Peyer's patch (tissue), 4 donors: Measurements from ENCODE around the gene PLPP7. TPM values are rescaled to one million over a fixed set of nuclear protein-coding genes. Genes with fewer than 3 reads are reported as not detected.
A peak's percentile ranks its signal among the peaks of the same experiment; 100 is the strongest.

Source experiments
- DNase-seq, 3 donors: peaks; one replicate each; pipeline ENCODE4 v3.0.0-alpha.2; 2017 to 2019
- H3K27ac ChIP-seq, 4 donors: fragments of 200-600 bp; sonication (generic); one replicate each; pipeline ENCODE4 v1.5.1; 2016 to 2019
- H3K27me3 ChIP-seq, 2 donors: fragments of 200-600 bp; sonication (generic); one replicate each; pipeline ENCODE4 v1.5.1; 2019
- H3K36me3 ChIP-seq, 3 donors: fragments of 200-600 bp; sonication (generic); one replicate each; pipeline ENCODE4 v1.5.1; 2016 to 2019
- H3K4me1 ChIP-seq, 4 donors: fragments of 200-600 bp; sonication (generic); one replicate each; pipeline ENCODE4 v1.5.1; 2016 to 2019
- H3K4me3 ChIP-seq, 4 donors: fragments of 200-600 bp; sonication (generic); 1 replicate in 3 of 4; 2 replicates in 1 of 4; pipeline ENCODE4 v1.5.1; 2016 to 2019; ENCODE audit warnings: mild to moderate bottlenecking in 1 of 4
- H3K9me3 ChIP-seq, 4 donors: fragments of 200-600 bp; sonication (generic); one replicate each; pipeline ENCODE4 v1.5.1; 2016 to 2019; ENCODE audit warnings: mild to moderate bottlenecking in 1 of 4
- POLR2A ChIP-seq, 2 donors: fragments of 450-650 bp; IDR thresholded peaks; one replicate each; pipeline ENCODE4 v1.5.1; 2017; ENCODE audit warnings: antibody characterized with exemption in 2 of 2, mild to moderate bottlenecking in 2 of 2, moderate library complexity in 2 of 2
- total RNA-seq, 4 donors: library from RNA; depleted of rRNA; stranded (reverse); fragments of >200 nt; gene quantifications; one replicate each; pipeline ENCODE4 v1.1.0, GENCODE V29; 2016
- TF ChIP-seq, protein P1 (sequence below), 6 experiments: fragments of 450-650 bp in 4 of 6; fragments of 200-600 bp in 2 of 6; sonication (generic) in 1 of 6; IDR thresholded peaks; one replicate each; pipeline ENCODE4 v1.5.1; 2017 to 2019; ENCODE audit warnings: antibody characterized with exemption in 6 of 6, mild to moderate bottlenecking in 3 of 6, moderate library complexity in 1 of 6

PLPP7 gene
- total RNA-seq, 4 donors from 2014 or later, result 1.3 to 3.3 (median 2.4) TPM

DNA sequence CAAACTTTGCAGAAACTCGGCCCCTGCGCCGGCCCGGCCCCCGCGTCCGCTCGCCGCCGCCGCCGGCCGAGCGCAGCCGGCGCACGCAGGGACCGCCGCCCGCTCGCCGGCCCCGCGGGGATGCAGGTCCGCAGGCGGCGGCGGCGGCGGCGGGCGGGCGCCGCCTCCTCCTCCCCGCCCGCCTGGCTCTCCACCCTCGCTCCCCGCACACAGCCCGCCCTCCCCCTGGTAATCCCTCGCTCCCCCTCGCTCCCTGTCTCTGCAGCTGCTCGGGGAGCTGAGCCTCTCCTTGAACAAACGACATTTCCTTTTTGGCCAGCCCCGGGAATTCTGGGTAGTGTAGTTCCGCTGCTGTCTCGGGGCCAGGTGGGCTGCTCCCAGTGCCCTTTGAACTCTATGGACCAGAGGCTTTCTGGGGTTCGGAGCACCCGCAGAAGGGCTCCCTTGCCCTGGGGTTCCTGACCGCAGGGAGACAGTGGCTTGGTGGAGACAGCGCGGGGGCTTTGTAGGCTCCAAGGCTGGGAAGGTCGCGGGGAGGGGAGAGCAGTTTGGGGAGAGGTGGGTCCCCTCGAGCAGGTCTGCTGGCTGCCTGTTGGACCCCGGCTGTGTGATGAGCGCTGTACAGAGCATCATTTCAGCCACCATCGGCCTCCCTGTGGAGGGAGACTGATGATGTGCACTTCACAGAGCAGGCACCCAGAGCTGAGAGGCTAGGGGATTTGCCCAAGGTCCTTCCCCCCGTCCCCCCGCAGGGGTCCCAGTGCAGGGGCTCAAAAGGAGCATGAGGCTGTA is 11.4 kb upstream of the PLPP7 start:
- no peaks in the 10 kb centered on the region for H3K9me3 ChIP-seq
- H3K27ac ChIP-seq, result peak overlapping the region; percentile 69 to 92 (median 82)
- peak overlapping the region; percentile 74 to 87 (median 80) for H3K4me3 ChIP-seq
- DNase-seq, result peak; percentile 68 to 90 (median 85)
- peaks cover 0 to 24% (median 2%) of the 10 kb centered on the region in 4 donors for H3K4me1 ChIP-seq
- TF ChIP-seq, protein P1, sequence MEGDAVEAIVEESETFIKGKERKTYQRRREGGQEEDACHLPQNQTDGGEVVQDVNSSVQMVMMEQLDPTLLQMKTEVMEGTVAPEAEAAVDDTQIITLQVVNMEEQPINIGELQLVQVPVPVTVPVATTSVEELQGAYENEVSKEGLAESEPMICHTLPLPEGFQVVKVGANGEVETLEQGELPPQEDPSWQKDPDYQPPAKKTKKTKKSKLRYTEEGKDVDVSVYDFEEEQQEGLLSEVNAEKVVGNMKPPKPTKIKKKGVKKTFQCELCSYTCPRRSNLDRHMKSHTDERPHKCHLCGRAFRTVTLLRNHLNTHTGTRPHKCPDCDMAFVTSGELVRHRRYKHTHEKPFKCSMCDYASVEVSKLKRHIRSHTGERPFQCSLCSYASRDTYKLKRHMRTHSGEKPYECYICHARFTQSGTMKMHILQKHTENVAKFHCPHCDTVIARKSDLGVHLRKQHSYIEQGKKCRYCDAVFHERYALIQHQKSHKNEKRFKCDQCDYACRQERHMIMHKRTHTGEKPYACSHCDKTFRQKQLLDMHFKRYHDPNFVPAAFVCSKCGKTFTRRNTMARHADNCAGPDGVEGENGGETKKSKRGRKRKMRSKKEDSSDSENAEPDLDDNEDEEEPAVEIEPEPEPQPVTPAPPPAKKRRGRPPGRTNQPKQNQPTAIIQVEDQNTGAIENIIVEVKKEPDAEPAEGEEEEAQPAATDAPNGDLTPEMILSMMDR (IDR thresholded peaks at IDR 0.05), result no peak
- TF ChIP-seq POLR2A (IDR thresholded peaks at IDR 0.05), result no peak
- peaks cover 0 to 3% of the 10 kb centered on the region in 2 donors for H3K27me3 ChIP-seq
- no peaks in the 10 kb centered on the region for H3K36me3 ChIP-seq

DNA sequence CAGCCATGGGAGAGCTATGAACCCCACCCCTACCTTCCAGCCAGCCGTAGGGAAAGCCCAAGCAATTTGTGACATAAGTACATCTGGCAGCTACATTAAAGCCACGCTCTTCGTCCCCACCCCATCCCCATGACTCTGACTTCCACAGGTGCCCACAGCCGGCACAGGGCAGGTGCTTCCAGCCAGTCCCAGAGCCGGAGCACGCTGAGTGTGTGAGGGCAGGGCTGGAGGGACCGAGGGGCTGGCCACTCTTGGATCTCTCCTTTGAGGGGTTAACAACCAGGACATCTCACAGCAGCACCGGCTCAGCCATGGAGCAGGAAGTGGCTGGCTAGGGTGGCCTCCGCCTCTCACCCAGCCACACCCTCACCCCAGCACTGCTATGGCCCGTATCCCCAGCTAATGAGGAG is 10.8 kb upstream of the PLPP7 start:
- Histone ChIP-seq H3K4me3 (no peak overlapping the region), H3K4me1 (peaks cover 0 to 25% (median 2%) of the 10 kb centered on the region in 4 donors), H3K27ac (peak overlapping the region in 2 of 4 donors; percentile 69 to 92), H3K9me3 (no peaks in the 10 kb centered on the region), H3K27me3 (peaks cover 0 to 3% of the 10 kb centered on the region in 2 donors), H3K36me3 (no peaks in the 10 kb centered on the region)
- TF ChIP-seq, protein P1 (IDR thresholded peaks at IDR 0.05), result no peak
- TF ChIP-seq POLR2A (IDR thresholded peaks at IDR 0.05), result no peak
- peak in 1 of 3 donors; percentile 35 for DNase-seq

DNA sequence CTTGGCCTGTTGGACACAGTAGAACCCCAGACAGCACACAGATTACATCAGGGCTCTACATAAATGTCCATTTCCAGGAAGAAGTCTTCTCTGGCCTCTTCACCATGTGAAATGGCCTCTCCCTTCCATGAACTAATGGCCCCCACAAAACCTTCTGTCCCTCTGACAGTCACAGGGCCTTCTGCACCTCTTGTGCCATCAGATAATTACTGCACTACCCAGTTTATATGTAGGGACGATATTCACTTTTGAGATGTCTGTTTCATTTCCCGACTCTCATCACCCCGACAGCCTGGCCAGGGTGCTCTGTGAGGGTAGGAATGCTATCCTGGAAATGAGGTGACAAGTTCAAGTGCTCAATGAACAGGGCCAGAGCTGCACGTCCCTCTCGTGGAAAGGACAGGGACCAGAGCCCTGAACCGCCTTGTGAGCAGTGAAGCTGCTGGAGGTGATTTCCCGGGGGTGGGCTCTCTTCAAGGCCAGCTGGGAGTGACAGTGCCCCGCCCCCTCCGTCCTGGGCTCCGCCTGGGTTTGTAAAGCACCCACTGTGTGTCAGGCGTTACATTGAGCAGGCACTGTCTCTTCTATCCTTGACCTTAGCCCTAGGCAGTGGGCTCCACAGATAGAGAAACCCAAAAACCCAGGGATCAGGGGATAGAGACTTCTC is 10.2 kb upstream of the PLPP7 start:
- no peak for TF ChIP-seq POLR2A (IDR thresholded peaks at IDR 0.05)
- TF ChIP-seq, protein P1 (IDR thresholded peaks at IDR 0.05), result no peak
- no peaks in the 10 kb centered on the region for H3K9me3 ChIP-seq
- H3K27ac ChIP-seq, result peak overlapping the region in 1 of 4 donors; percentile 92
- H3K27me3 ChIP-seq, result peaks cover 0 to 3% of the 10 kb centered on the region in 2 donors
- H3K4me3 ChIP-seq, result no peak overlapping the region
- DNase-seq, result peak in 1 of 3 donors; percentile 40
- no peaks in the 10 kb centered on the region for H3K36me3 ChIP-seq
- H3K4me1 ChIP-seq, result peaks cover 0 to 25% (median 2%) of the 10 kb centered on the region in 4 donors

DNA sequence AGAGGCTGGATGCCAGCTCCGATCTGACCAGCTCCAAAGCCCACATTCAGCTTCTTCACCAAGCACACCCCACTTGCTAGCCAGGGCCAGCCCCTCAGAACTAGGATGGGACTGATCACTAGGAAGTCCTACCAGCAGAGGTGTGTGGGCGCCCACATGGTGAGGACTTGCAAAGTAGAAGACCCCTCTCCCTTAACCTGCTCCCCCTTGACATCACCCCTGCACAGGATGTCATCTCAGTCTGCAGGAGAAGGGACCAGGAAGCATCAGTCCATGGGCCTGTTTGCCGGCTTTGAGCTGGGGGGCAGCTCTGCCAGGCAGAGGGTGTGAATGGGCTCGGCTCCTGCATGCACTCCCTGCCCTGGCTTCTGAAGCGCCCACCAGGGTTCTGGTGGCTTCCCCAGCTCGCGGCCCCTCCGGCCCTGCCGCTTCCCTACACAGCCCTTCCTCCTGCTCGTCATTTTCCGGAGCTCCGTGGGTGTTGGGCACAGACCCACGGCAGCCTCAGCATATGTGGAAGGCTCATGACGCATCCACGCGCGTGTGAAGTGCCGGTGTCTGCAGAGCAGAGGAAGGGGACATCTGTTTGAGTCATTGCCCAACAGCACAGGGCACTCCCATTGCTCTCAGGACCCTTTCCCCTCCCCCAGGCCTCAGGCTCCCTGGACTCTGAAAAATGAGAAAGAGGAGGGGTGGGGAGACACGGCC is 9.5 kb upstream of the PLPP7 start:
- peaks cover 0 to 3% of the 10 kb centered on the region in 2 donors for H3K27me3 ChIP-seq
- TF ChIP-seq, protein P1 (IDR thresholded peaks at IDR 0.05), result no peak
- TF ChIP-seq POLR2A (IDR thresholded peaks at IDR 0.05), result no peak
- H3K27ac ChIP-seq, result no peak overlapping the region
- H3K4me1 ChIP-seq, result peaks cover 0 to 25% (median 2%) of the 10 kb centered on the region in 4 donors
- peak in 1 of 3 donors; percentile 35 for DNase-seq
- H3K9me3 ChIP-seq, result no peaks in the 10 kb centered on the region
- H3K36me3 ChIP-seq, result no peaks in the 10 kb centered on the region
- H3K4me3 ChIP-seq, result no peak overlapping the region

DNA sequence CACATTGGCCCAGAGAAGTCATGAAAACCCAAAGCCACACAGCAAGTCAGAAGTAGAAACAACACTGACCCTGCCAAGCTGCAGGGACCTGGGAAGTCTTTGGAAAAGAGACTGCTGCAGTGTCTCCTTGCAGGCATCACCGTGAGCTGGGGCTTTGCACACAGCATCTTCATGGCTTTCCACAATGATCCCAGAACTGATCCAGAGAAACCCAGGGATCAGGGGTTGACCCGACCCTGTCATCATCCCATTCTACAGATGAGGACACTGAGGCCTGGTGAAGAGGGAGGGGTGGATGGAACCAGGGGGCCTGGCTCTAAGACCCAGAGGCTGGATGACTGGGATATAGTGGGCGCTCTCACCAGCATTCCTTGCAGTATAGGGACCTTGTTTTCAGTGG is 8.9 kb upstream of the PLPP7 start:
- Histone ChIP-seq H3K27ac (no peak overlapping the region), H3K4me3 (no peak overlapping the region), H3K27me3 (peaks cover 0 to 3% of the 10 kb centered on the region in 2 donors), H3K4me1 (peaks cover 0 to 25% (median 2%) of the 10 kb centered on the region in 4 donors), H3K36me3 (no peaks in the 10 kb centered on the region), H3K9me3 (no peaks in the 10 kb centered on the region)
- no peak for DNase-seq
- TF ChIP-seq, protein P1 (IDR thresholded peaks at IDR 0.05), result no peak
- no peak for TF ChIP-seq POLR2A (IDR thresholded peaks at IDR 0.05)
